ENCODE data around the gene CPED1. TPM values are rescaled to one million over a fixed set of nuclear protein-coding genes. Genes with fewer than 3 reads are reported as not detected.

The CPED1 gene
- total RNA-seq, 1 donor from 2014 or later, result not detected

DNA sequence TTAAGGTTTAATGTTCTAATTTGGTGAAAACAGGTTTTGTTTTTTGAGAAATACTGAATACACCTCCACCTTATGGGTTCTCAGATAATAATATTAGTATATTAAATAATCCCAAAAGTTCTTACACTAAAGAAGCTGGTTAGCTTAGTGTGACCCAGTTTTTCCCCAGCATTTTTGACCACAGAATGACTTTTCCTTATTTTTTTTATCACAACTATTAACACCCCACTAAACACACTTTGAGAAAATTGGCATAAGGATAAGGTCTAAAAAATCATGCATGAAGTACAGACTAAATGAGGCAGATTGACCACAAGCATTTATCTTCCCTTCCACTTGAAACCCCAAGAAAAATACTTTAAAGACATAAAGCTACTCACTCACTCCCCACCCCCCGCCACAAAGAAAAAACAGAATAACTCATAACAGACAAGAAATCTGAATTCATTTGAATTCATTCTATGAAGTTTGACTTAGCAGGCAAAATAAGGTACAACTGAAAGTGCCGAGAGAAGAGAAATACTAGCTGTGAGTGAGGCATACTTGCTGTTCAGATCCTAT lies 290.6 kb downstream of the CPED1 start:
- Mint-ChIP-seq H3K27ac (ENCODE audit: unreplicated experiment) (no peak overlapping the region), H3K4me1 (ENCODE audit: low read depth, unreplicated experiment) (no peaks in the 10 kb centered on the region), H3K4me3 (ENCODE audit: unreplicated experiment) (no peak overlapping the region), H3K9me3 (ENCODE audit: unreplicated experiment) (no peaks in the 10 kb centered on the region), H3K36me3 (ENCODE audit: unreplicated experiment) (peaks cover 5% of the 10 kb centered on the region), H3K27me3 (ENCODE audit: unreplicated experiment) (peaks cover 2% of the 10 kb centered on the region)
- TF ChIP-seq, protein P1, sequence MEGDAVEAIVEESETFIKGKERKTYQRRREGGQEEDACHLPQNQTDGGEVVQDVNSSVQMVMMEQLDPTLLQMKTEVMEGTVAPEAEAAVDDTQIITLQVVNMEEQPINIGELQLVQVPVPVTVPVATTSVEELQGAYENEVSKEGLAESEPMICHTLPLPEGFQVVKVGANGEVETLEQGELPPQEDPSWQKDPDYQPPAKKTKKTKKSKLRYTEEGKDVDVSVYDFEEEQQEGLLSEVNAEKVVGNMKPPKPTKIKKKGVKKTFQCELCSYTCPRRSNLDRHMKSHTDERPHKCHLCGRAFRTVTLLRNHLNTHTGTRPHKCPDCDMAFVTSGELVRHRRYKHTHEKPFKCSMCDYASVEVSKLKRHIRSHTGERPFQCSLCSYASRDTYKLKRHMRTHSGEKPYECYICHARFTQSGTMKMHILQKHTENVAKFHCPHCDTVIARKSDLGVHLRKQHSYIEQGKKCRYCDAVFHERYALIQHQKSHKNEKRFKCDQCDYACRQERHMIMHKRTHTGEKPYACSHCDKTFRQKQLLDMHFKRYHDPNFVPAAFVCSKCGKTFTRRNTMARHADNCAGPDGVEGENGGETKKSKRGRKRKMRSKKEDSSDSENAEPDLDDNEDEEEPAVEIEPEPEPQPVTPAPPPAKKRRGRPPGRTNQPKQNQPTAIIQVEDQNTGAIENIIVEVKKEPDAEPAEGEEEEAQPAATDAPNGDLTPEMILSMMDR (IDR thresholded peaks at IDR 0.05; ENCODE audit: partially characterized antibody, unreplicated experiment), result no peak
- no peak for DNase-seq

DNA sequence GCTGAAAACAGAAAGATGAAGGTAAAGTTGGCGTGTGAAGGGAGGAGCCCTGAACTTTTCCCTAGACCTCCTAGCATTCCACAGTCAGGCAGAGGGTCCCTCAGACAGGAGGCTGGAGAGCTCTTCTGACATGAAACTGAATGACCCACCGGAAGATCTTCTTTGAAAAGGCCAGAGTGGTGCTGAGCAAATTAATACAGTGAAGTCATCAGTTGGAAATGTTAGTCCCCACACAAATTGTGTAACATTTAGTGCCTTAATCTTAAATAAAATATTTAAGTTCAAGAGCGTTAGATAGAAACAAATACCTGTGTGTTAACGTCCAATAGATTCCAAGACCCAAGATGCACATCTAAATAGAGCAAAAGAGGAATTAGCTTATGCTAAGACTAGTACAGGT lies 291.3 kb downstream of the CPED1 start:
- Mint-ChIP-seq H3K27ac (ENCODE audit: unreplicated experiment) (no peak overlapping the region), H3K9me3 (ENCODE audit: unreplicated experiment) (peaks cover 1% of the 10 kb centered on the region), H3K36me3 (ENCODE audit: unreplicated experiment) (peaks cover 10% of the 10 kb centered on the region), H3K4me3 (ENCODE audit: unreplicated experiment) (no peak overlapping the region), H3K4me1 (ENCODE audit: low read depth, unreplicated experiment) (no peaks in the 10 kb centered on the region), H3K27me3 (ENCODE audit: unreplicated experiment) (peaks cover 2% of the 10 kb centered on the region)
- no peak for DNase-seq
- TF ChIP-seq, protein P1 (IDR thresholded peaks at IDR 0.05; ENCODE audit: partially characterized antibody, unreplicated experiment), result no peak

DNA sequence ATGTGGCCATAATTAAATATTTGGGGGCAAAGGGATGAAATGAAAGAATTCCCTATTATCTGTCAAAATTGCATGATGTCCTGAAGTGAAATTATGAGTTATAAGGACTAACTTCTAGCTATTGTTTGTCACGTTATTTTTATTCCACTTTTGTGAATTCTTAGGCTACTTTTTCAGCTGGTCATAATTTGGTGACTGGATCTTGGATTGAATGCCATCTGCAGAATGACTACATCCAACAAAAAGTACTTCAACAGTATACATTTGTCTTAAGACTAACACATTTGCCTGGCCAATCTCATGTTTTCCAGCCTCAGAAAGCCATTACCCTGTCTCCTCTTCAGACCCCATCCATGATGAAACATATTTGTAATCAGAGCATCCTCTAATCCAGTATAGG lies 292.1 kb downstream of the CPED1 start:
- peaks cover 19% of the 10 kb centered on the region for H3K36me3 Mint-ChIP-seq (ENCODE audit: unreplicated experiment)
- TF ChIP-seq, protein P1 (IDR thresholded peaks at IDR 0.05; ENCODE audit: partially characterized antibody, unreplicated experiment), result no peak
- H3K9me3 Mint-ChIP-seq (ENCODE audit: unreplicated experiment), result peaks cover 7% of the 10 kb centered on the region
- H3K27ac Mint-ChIP-seq (ENCODE audit: unreplicated experiment), result no peak overlapping the region
- no peak for DNase-seq
- peaks cover 2% of the 10 kb centered on the region for H3K27me3 Mint-ChIP-seq (ENCODE audit: unreplicated experiment)
- no peaks in the 10 kb centered on the region for H3K4me1 Mint-ChIP-seq (ENCODE audit: low read depth, unreplicated experiment)
- H3K4me3 Mint-ChIP-seq (ENCODE audit: unreplicated experiment), result no peak overlapping the region

DNA sequence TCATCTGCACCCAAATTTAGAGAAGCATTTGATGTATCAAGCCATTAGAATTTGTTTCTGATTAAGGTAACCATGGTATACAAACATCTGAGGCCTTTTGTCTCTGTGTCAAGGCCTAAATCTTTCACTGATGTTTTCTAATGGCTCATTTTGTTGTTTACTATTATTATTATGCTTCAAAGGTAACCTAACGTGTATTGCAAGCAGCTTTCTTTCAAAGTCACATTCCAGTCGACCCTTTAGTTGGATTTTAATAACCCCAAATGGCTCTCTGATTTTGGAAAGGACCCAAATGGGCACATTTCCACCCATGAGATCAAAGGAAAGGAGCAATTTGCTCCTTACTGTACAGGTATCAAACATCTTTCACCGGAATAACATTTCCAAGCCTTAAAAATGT lies 293.6 kb downstream of the CPED1 start:
- no peak for DNase-seq
- H3K4me3 Mint-ChIP-seq (ENCODE audit: unreplicated experiment), result no peak overlapping the region
- peaks cover 19% of the 10 kb centered on the region for H3K36me3 Mint-ChIP-seq (ENCODE audit: unreplicated experiment)
- H3K9me3 Mint-ChIP-seq (ENCODE audit: unreplicated experiment), result peaks cover 7% of the 10 kb centered on the region
- peaks cover 2% of the 10 kb centered on the region for H3K27me3 Mint-ChIP-seq (ENCODE audit: unreplicated experiment)
- no peaks in the 10 kb centered on the region for H3K4me1 Mint-ChIP-seq (ENCODE audit: low read depth, unreplicated experiment)
- H3K27ac Mint-ChIP-seq (ENCODE audit: unreplicated experiment), result no peak overlapping the region
- TF ChIP-seq, protein P1 (IDR thresholded peaks at IDR 0.05; ENCODE audit: partially characterized antibody, unreplicated experiment), result no peak

DNA sequence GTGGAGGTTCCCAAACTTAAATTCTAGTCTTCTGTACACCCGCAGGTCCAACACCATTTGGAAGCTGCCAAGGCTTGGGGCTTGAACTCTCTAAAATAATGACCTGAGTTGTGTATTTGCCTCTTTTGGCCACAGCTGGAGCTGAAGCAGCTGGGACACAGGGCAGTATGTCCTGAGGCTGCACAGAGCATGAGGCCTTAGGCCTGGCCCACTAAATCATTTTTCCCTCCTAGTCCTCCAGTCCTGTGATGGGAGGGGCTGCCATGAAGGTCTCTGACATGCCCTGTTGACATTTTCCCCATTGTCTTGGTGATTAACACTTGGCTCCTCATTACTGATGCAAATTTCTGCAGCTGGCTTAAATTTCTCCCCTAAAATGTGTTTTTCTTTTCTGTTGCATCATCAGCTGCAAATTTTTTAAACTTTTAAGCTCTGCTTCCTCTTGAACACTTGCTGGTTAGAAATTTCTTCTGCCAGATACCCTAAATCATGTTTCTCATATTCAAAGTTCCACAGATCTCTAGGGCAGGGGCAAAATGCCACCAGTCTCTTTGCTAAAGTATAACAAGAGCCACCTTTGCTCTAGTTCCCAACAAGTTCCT lies 296.7 kb downstream of the CPED1 start:
- peaks cover 7% of the 10 kb centered on the region for H3K9me3 Mint-ChIP-seq (ENCODE audit: unreplicated experiment)
- TF ChIP-seq, protein P1 (IDR thresholded peaks at IDR 0.05; ENCODE audit: partially characterized antibody, unreplicated experiment), result no peak
- DNase-seq, result no peak
- no peaks in the 10 kb centered on the region for H3K4me1 Mint-ChIP-seq (ENCODE audit: low read depth, unreplicated experiment)
- H3K27ac Mint-ChIP-seq (ENCODE audit: unreplicated experiment), result no peak overlapping the region
- H3K4me3 Mint-ChIP-seq (ENCODE audit: unreplicated experiment), result no peak overlapping the region
- peaks cover 19% of the 10 kb centered on the region for H3K36me3 Mint-ChIP-seq (ENCODE audit: unreplicated experiment)
- H3K27me3 Mint-ChIP-seq (ENCODE audit: unreplicated experiment), result peaks cover 2% of the 10 kb centered on the region
